GM18873 (cell line): ENCODE measurements around the gene ZSCAN9.

Experiments used
- ATAC-seq: cut with Tn5 transposase; IDR thresholded peaks from one replicate; pipeline ENCODE4 v1.9.1; 2021; ENCODE audit warnings: mild to moderate bottlenecking, moderate library complexity, moderate number of reproducible peaks; ENCODE audit not compliant: unreplicated experiment, low FRiP score

ZSCAN9 gene

GRCh38 chr6:28220257-28221133 is 4.6 kb upstream of the ZSCAN9 start:
- no peak for ATAC-seq

- no peak for ATAC-seq
Observed at GRCh38 chr6:28224131-28225055, 682 bp upstream of the ZSCAN9 start.

- ATAC-seq, result no peak
Observed at GRCh38 chr6:28226460-28226859, 1.4 kb downstream of the ZSCAN9 start.

GRCh38 chr6:28232785-28233184 is 7.7 kb downstream of the ZSCAN9 start:
- no peak for ATAC-seq

GRCh38 chr6:28235912-28236452 is 10.9 kb downstream of the ZSCAN9 start:
- ATAC-seq, result no peak

GRCh38 chr6:28239636-28240035 is 14.6 kb downstream of the ZSCAN9 start:
- no peak for ATAC-seq

- no peak for ATAC-seq
Observed at GRCh38 chr6:28240471-28240870, 15.4 kb downstream of the ZSCAN9 start.

GRCh38 chr6:28243946-28244345 is 18.9 kb downstream of the ZSCAN9 start:
- ATAC-seq, result no peak

GRCh38 chr6:28245206-28245941 is 20.3 kb downstream of the ZSCAN9 start:
- no peak for ATAC-seq

GRCh38 chr6:28248916-28249315 is 23.8 kb downstream of the ZSCAN9 start:
- ATAC-seq, result no peak

GRCh38 chr6:28250747-28251146 is 25.7 kb downstream of the ZSCAN9 start:
- ATAC-seq, result no peak

GRCh38 chr6:28251661-28252008 is 26.6 kb downstream of the ZSCAN9 start:
- ATAC-seq, result no peak

- peak; percentile 71 for ATAC-seq
Observed at GRCh38 chr6:28252009-28252975, 27.2 kb downstream of the ZSCAN9 start, which contains the start of gene ZKSCAN4. Gene ZKSCAN4 (minus strand): TSS chr6:28252269. CDS start chr6:28251980, 289 bp downstream.

GRCh38 chr6:28254121-28254519 is 29.0 kb downstream of the ZSCAN9 start:
- ATAC-seq, result no peak

GRCh38 chr6:28257042-28257441 is 32.0 kb downstream of the ZSCAN9 start:
- no peak for ATAC-seq

- no peak for ATAC-seq
Observed at GRCh38 chr6:28258877-28259777, 34.1 kb downstream of the ZSCAN9 start, which contains the start of gene NKAPL. Gene NKAPL (plus strand): TSS chr6:28259297. CDS start chr6:28259372, 75 bp downstream.

GRCh38 chr6:28263922-28264321 is 38.8 kb downstream of the ZSCAN9 start:
- no peak for ATAC-seq

- no peak for ATAC-seq
Observed at GRCh38 chr6:28264834-28265401, 39.8 kb downstream of the ZSCAN9 start.
